ENCODE results near the gene PAPOLA.

DNA sequence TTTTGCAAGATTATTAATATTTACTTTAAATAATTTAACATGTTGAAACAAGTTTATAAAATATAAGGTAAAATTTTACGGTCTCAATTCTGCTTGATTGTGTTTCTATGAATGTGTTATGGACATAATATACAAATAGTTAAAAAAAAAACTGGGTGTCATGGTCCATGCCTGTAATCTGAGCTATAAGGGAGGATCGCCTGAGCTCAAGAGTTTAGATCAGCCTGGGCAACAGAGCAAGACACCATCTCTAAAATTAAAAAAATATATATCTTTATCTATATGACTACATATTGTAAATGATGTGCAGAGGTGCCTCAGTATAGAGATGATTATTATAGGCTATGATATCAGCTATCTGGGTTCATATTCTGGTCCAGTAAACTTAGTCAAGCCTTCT, 9.9 kb downstream of the PAPOLA start:
- TF ChIP-seq ZC3H11A (IDR thresholded peaks at IDR 0.05; ENCODE audit: low read depth, low read length): no peak
- TF ChIP-seq GATA2 (CRISPR knock-in tag; IDR thresholded peaks at IDR 0.05): no peak
- TF ChIP-seq MYBL2 (IDR thresholded peaks at IDR 0.05; ENCODE audit: low read depth): no peak
- no peak for TF ChIP-seq MYBL2 (CRISPR knock-in tag; IDR thresholded peaks at IDR 0.05; ENCODE audit: borderline replicate concordance)
- no peak for TF ChIP-seq FOXJ3 (CRISPR knock-in tag; IDR thresholded peaks at IDR 0.05)
- TF ChIP-seq POLR2AphosphoS2 (IDR thresholded peaks at IDR 0.05; ENCODE audit: low read length): no peak

Measured in K562 (cell line).